SK-N-SH (cell line): Measurements from ENCODE around the gene ESCO1. TPM values are rescaled to one million over a fixed set of nuclear protein-coding genes. Genes with fewer than 3 reads are reported as not detected.

ENCODE experiments used
- CTCF ChIA-PET: fragments of 300-600, 350-600 bp; formaldehyde crosslinking; extraction: SDS; loops from one replicate; lab custom pipeline; 2021; lab: Yijun Ruan, JAX
- POLR2A ChIA-PET: fragments of 350-600 bp; sonication (Branson Sonifier 250); formaldehyde crosslinking; extraction: SDS; loops from one replicate; lab custom pipeline; 2020; ENCODE audit warnings: antibody characterized with exemption, inconsistent platforms; lab: Yijun Ruan, JAX
- DNase-seq: peaks from one replicate; pipeline ENCODE4 v3.0.0; 2012
- H2AFZ ChIP-seq: fragments of 200-600 bp; sonication (generic); 2 replicates; pipeline ENCODE4 v1.8.1; 2016; ENCODE audit warnings: antibody characterized with exemption, mild to moderate bottlenecking, low read depth
- H3F3A ChIP-seq: fragments of 200-600 bp; sonication (generic); replicated peaks from 2 replicates; pipeline ENCODE3; 2016; ENCODE audit warnings: antibody characterized with exemption, mild to moderate bottlenecking; ENCODE audit not compliant: insufficient read depth
- H3K27ac ChIP-seq, 2 experiments: fragments of 200-500 bp in 1 of 2; fragments of 200-600 bp in 1 of 2; sonication (Bioruptor generic) in 1 of 2; sonication (generic), shearing (Covaris generic) in 1 of 2; 2 replicates each; pipeline versions ENCODE4 v1.5.1 to v1.6.1; 2014 to 2016; ENCODE audit warnings: low read depth in 2 of 2, inconsistent platforms in 1 of 2, low read length in 1 of 2, mild to moderate bottlenecking in 1 of 2, mixed read lengths in 1 of 2
- H3K27me3 ChIP-seq: fragments of 200-600 bp; sonication (generic), shearing (Covaris generic); 2 replicates; pipeline ENCODE4 v1.6.1; 2016; ENCODE audit warnings: mixed run types; ENCODE audit not compliant: insufficient read depth
- H3K36me3 ChIP-seq, 2 experiments: fragments of 200-500 bp in 1 of 2; fragments of 200-600 bp in 1 of 2; sonication (Bioruptor generic) in 1 of 2; sonication (generic) in 1 of 2; replicated peaks in 1 of 2; 2 replicates each; pipeline versions ENCODE3 to v1.5.1; 2014 to 2016; ENCODE audit warnings: low read length in 1 of 2, mild to moderate bottlenecking in 1 of 2; ENCODE audit not compliant: insufficient read depth in 2 of 2, control insufficient read depth in 1 of 2
- H3K4me1 ChIP-seq, 2 experiments: fragments of 200-500 bp in 1 of 2; fragments of 200-600 bp in 1 of 2; sonication (Bioruptor generic) in 1 of 2; sonication (generic), shearing (Covaris generic) in 1 of 2; 2 replicates each; pipeline versions ENCODE4 v1.5.1 to v1.6.1; 2014 to 2016; ENCODE audit warnings: low read depth in 1 of 2, low read length in 1 of 2, mixed run types in 1 of 2; ENCODE audit not compliant: insufficient read depth in 2 of 2, control insufficient read depth in 1 of 2
- H3K4me2 ChIP-seq: fragments of 200-600 bp; sonication (generic), shearing (Covaris generic); 2 replicates; pipeline ENCODE4 v1.6.1; 2017; ENCODE audit warnings: mixed run types
- H3K4me3 ChIP-seq, 2 experiments: fragments of 200-500 bp in 1 of 2; fragments of 200-600 bp in 1 of 2; sonication (Bioruptor generic) in 1 of 2; sonication (generic), shearing (Covaris generic) in 1 of 2; 2 replicates each; pipeline versions ENCODE4 v1.5.1 to v1.8.1; 2014 to 2016; ENCODE audit warnings: low read depth in 2 of 2, inconsistent platforms in 1 of 2, low read length in 1 of 2, mild to moderate bottlenecking in 1 of 2, mixed read lengths in 1 of 2, moderate library complexity in 1 of 2
- H3K79me2 ChIP-seq: fragments of 200-600 bp; sonication (generic); 2 replicates; pipeline ENCODE4 v1.8.1; 2017; ENCODE audit warnings: mild to moderate bottlenecking; ENCODE audit not compliant: insufficient read depth
- H3K9ac ChIP-seq: fragments of 200-600 bp; sonication (generic); 2 replicates; pipeline ENCODE4 v1.6.1; 2017; ENCODE audit warnings: mixed run types
- H3K9me2 ChIP-seq: fragments of 200-600 bp; sonication (generic); 2 replicates; pipeline ENCODE4 v1.6.1; 2017; ENCODE audit warnings: mixed run types
- H3K9me3 ChIP-seq: fragments of 200-600 bp; sonication (generic); 2 replicates; pipeline ENCODE4 v1.6.1; 2017; ENCODE audit warnings: mixed run types, mild to moderate bottlenecking, moderate library complexity
- H4K20me1 ChIP-seq: fragments of 200-600 bp; sonication (generic); 2 replicates; pipeline ENCODE4 v1.6.1; 2017; ENCODE audit warnings: mild to moderate bottlenecking, mixed run types; ENCODE audit not compliant: insufficient read depth
- CHD2 ChIP-seq: fragments of 150-350 bp; IDR thresholded peaks from 2 replicates; pipeline ENCODE4 v1.6.1; 2018; ENCODE audit warnings: low read length; ENCODE audit not compliant: partially characterized antibody
- IRF3 ChIP-seq: fragments of 150-350 bp; IDR thresholded peaks from 2 replicates; pipeline ENCODE4 v1.6.1; 2016; ENCODE audit warnings: mild to moderate bottlenecking, low read depth, low read length
- MAX ChIP-seq: IDR thresholded peaks from 2 replicates; pipeline ENCODE4 v1.4.0; 2012; ENCODE audit warnings: low read depth
- MEF2A ChIP-seq: IDR thresholded peaks from 2 replicates; pipeline ENCODE4 v1.4.0; 2012; ENCODE audit warnings: low read depth, borderline replicate concordance
- NRF1 ChIP-seq: IDR thresholded peaks from 2 replicates; pipeline ENCODE4 v1.6.1; 2012; ENCODE audit warnings: low read depth, mild to moderate bottlenecking, low read length
- PBX3 ChIP-seq: IDR thresholded peaks from 2 replicates; pipeline ENCODE4; 2012
- TCF12 ChIP-seq: IDR thresholded peaks from 2 replicates; pipeline ENCODE4 v1.4.0; 2012
- TEAD4 ChIP-seq: IDR thresholded peaks from 2 replicates; pipeline ENCODE4 v1.4.0; 2012; ENCODE audit warnings: mild to moderate bottlenecking, borderline replicate concordance; ENCODE audit not compliant: insufficient read depth
- USF2 ChIP-seq: fragments of 150-350 bp; IDR thresholded peaks from 2 replicates; pipeline ENCODE4 v1.6.1; 2017; ENCODE audit warnings: antibody characterized with exemption, low read length, low read depth, borderline replicate concordance
- ZBTB33 ChIP-seq: IDR thresholded peaks from 2 replicates; pipeline ENCODE4 v1.4.0; 2012; ENCODE audit warnings: low read depth, borderline replicate concordance
- WGBS: methylation state at CpG from one replicate; pipeline ENCODE4 v1.1.6; 2017; ENCODE audit warnings: low lambda C conversion rate; 5-methylcytosine and 5-hydroxymethylcytosine counted together
- polyA plus RNA-seq, 3 experiments: library from polyadenylated mRNA; depleted of rRNA; stranded (reverse); fragments of >200 nt; gene quantifications; 2 replicates each; pipeline ENCODE4 v1.2.3, GENCODE V29; 2012

The ESCO1 gene
- polyA plus RNA-seq, 1 of the 3 experiments (the other 2 are of a cell fraction): 2.2 TPM

- WGBS: 93% methylated on average over 11 of the region's 11 CpGs
These were observed 50.0 kb downstream of the ESCO1 start for GRCh38 chr18:21550510-21550970.

GRCh38 chr18:21548647-21549046, 51.9 kb downstream of the ESCO1 start:
- H3K36me3 ChIP-seq: peaks cover 0 to 18% of the 10 kb centered on the region in 2 experiments
- no peaks in the 10 kb centered on the region for H3K9me2 ChIP-seq
- H3K79me2 ChIP-seq: no peaks in the 10 kb centered on the region; the same call in 1 of the 2 replicates
- no peak overlapping the region for H2AFZ ChIP-seq
- no peak overlapping the region for H3K9ac ChIP-seq
- no peaks in the 10 kb centered on the region for H3K9me3 ChIP-seq
- 100% methylated on average over 2 of the region's 2 CpGs for WGBS
- H4K20me1 ChIP-seq: no peaks in the 10 kb centered on the region
- no peaks in the 10 kb centered on the region for H3K27me3 ChIP-seq
- H3K4me3 ChIP-seq: no peak overlapping the region
- DNase-seq: no peak
- POLR2A ChIA-PET: interaction anchor here (0.6 kb wide), 1 partner anchor 436 kb away, joined by 3 read pairs; no protein-coding TSS in a partner anchor
- no peak for TF ChIP-seq ZBTB33
- TF ChIP-seq CHD2: no peak
- no peak for TF ChIP-seq IRF3
- TF ChIP-seq TCF12: no peak
- no peak for TF ChIP-seq NRF1
- no peak for TF ChIP-seq PBX3
- no peak for TF ChIP-seq TEAD4
- no peak for TF ChIP-seq MEF2A
- TF ChIP-seq, all 33 proteins: peak for 0
- Histone ChIP-seq H3F3A (no peaks in the 10 kb centered on the region), H3K27ac (no peak overlapping the region), H3K4me1 (no peaks in the 10 kb centered on the region), H3K4me2 (no peak overlapping the region)
- CTCF ChIA-PET: interaction anchor here (1.1 kb wide), 1 partner anchor 10 kb away, joined by 3 read pairs; no protein-coding TSS in a partner anchor

More at GRCh38 chr18:21550510-21550970, 50.0 kb downstream of the ESCO1 start:
- DNase-seq: no peak
- Histone ChIP-seq H2AFZ (no peak overlapping the region), H3K27ac (no peak overlapping the region), H3F3A (no peaks in the 10 kb centered on the region), H3K79me2 (no peaks in the 10 kb centered on the region; the same call in 1 of the 2 replicates), H4K20me1 (no peaks in the 10 kb centered on the region), H3K4me3 (no peak overlapping the region), H3K9ac (no peak overlapping the region), H3K4me2 (no peak overlapping the region), H3K9me3 (no peaks in the 10 kb centered on the region)
- ChIA-PET CTCF (no interaction called here), POLR2A (no interaction called here)
- TF ChIP-seq TEAD4 (no peak), USF2 (no peak), MAX (no peak)
- TF ChIP-seq, all 33 proteins: peak for 0
- peaks cover 0 to 27% of the 10 kb centered on the region in 2 experiments for H3K36me3 ChIP-seq
- H3K27me3 ChIP-seq: no peaks in the 10 kb centered on the region
- no peaks in the 10 kb centered on the region for H3K4me1 ChIP-seq
- no peaks in the 10 kb centered on the region for H3K9me2 ChIP-seq
